Choroid plexus epithelial cell (primary cell): ENCODE measurements around the gene PERP.
"Not testable (repeated sequence)": the region's sequence is repeated elsewhere in the genome, so short reads cannot be mapped to it uniquely, and the experiment has no call there.

Experiments
- DNase-seq: peaks from one replicate; pipeline ENCODE4 v3.0.0-alpha.2; 2010; ENCODE audit warnings: low read depth
- H3K4me3 ChIP-seq: 2 replicates; pipeline ENCODE4 v1.5.1; 2011; ENCODE audit warnings: low read depth, mild to moderate bottlenecking, control low read depth, low read length, moderate library complexity
- CTCF ChIP-seq: conservative IDR thresholded peaks from 2 replicates; pipeline ENCODE4 v1.5.1; 2011; ENCODE audit warnings: low read depth, mild to moderate bottlenecking, control low read depth, inconsistent platforms, low read length, moderate library complexity

Gene PERP

DNA sequence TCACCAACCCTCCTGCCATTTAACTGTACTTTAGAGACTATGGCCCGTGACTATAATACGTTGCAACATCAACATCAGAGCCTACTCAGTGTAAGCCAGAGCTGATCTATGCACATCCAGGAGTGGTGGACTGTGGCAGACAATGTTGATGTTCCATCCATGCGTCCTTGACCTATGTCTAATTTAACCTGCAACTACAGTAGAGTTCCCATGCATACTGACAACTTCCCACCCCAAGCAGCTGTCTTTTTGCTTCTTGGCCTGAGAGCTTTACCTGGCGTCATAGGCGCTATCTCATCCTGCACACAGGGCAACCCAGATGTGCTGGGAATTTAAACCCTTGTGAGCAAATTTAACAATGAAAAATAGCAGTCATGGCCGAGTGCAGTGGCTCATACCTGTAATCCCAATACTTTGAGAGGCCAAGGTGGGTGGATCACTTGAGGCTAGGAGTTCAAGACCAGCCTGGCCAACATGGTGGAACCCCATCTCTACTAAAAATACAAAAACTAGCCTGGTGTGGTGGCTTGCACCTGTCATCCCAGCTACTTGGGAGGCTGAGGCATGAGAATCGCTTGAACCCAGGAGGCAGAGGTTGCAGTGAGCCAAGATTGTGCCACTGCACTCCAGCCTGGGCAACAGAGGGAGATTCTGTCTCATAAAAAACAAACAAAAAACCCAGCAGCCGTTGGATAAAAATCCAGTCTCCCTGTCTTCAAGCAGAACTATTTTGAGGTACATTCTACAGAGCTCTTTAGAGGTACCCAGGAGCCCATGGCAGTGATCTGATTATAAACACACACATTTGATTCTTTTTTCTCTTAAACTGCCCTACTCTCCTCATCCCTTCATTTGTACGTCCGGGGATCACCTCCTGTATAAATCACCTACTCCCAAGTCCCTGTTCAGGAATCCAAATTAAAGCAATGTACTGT, 22.0 kb downstream of the PERP start:
- no peak overlapping the region for H3K4me3 ChIP-seq
- no peak for DNase-seq
- no peak for TF ChIP-seq CTCF

DNA sequence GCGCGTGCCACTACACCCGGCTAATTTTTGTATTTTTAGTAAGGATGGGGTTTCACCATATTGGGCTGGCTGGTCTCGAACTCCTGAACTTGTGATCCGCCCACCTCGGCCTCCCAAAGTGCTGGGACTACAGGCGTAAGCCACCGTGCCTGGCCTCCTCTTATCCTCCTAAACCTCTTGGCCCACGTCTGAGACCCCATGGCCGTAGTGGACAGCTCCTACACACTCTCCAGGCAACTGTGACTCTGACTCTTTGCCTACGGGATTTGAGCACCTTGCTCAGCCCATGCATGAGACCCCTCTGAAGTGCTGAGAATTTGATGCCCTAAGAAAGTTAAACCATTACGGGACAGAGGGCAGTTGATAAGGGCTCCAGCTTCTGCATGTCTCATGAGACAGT, 25.0 kb downstream of the PERP start:
- TF ChIP-seq CTCF = no peak
- DNase-seq = no peak
- no peak overlapping the region for H3K4me3 ChIP-seq

DNA sequence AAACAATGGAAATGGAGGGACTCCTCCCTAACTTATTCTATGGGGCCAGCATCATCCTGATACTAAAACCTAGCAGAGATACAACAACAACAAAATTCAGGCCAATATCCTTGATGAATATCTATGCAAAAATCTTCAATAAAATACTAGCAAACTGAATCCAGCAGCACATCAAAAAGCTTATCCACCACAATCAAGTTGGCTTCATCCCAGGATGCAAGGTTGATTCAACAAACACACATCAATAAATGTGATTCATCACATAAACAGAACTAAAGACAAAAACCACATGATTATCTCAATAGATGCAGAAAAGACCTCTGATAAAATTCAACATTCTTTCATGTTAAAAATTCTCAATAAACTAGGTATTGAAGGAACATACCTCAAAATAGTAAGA, 27.7 kb downstream of the PERP start:
- DNase-seq, H3K4me3 ChIP-seq: not testable (repeated sequence)

GRCh38 chr6:138078491-138078890, 28.7 kb downstream of the PERP start:
- DNase-seq = no peak
- no peak for TF ChIP-seq CTCF
- H3K4me3 ChIP-seq = no peak overlapping the region

DNA sequence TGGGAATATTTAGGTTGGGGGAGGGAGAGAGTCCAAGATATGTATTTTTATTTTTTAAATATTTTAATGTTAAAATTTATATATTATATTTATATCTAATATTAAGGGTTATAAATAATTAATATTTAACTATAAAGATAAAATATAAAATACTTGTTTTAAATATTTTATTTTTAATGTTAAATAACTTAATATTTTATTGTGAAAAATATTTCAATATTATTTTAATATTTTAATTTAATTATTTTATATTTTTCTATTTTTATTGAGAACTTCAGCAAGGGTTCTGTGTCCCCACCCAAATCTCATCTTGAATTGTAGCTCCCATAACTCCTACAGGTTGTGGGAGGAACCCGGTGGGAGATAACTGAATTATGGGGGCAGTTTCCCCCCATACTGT, 34.0 kb downstream of the PERP start:
- DNase-seq = no peak
- TF ChIP-seq CTCF = no peak
- no peak overlapping the region for H3K4me3 ChIP-seq

DNA sequence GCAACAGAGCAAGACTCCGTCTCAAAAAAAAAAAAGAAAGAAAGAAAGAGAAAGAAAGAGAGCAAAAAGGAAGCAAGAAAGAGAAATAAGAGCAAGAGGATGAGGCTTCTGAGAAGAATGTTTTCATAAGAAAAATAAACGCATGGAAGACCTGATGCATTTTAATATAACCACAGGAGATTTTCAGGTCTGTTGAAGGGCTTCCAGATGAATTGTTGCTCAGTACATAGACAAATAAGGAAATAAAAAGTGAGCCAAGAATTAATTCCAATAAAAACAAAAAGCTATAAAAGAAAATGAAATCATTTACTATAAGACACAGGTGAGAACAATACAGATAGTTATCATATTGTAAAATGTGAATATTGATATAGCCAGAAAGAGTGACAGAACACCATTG, 43.5 kb downstream of the PERP start:
- H3K4me3 ChIP-seq = no peak overlapping the region
- no peak for TF ChIP-seq CTCF
- DNase-seq = peak; percentile 6

DNA sequence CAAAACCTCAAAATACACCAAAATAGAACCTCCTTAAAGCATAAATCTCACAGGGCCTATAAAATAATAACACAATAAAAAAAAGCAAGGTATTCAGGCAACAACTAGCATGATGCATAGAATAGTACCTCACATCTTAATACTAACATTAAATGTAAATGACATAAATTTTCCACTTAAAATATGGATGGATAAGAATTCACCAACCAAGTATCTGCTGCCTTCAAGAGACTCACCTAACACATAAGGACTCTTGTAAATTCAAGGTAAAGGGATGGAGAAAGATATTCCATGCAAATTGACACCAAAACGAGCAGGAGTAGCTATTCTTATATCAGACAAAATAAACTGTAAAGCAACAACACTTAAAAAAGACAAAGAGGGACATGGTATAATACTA, 52.2 kb downstream of the PERP start:
- no peak overlapping the region for H3K4me3 ChIP-seq
- no peak for DNase-seq
- no peak for TF ChIP-seq CTCF
